Glutamatergic neuron (in vitro differentiated cells): ENCODE data around the gene FKBP1C. TPM values are rescaled to one million over a fixed set of nuclear protein-coding genes. Genes with fewer than 3 reads are reported as not detected.
"Not testable (repeated sequence)": the region's sequence is repeated elsewhere in the genome, so short reads cannot be mapped to it uniquely, and the experiment has no call there.

Source experiments
- DNase-seq: peaks from one replicate; pipeline ENCODE4 v3.0.0; 2022
- H3K27ac Mint-ChIP-seq: one replicate; pipeline ENCODE4 v1.8.0; 2020; ENCODE audit warnings: mild to moderate bottlenecking, mixed read lengths, inconsistent platforms; ENCODE audit not compliant: unreplicated experiment
- H3K27me3 Mint-ChIP-seq: one replicate; pipeline ENCODE4 v1.8.0; 2020; ENCODE audit warnings: mild to moderate bottlenecking, moderate library complexity, mixed read lengths, inconsistent platforms; ENCODE audit not compliant: unreplicated experiment
- H3K36me3 Mint-ChIP-seq: one replicate; pipeline ENCODE4 v1.8.0; 2020; ENCODE audit warnings: mild to moderate bottlenecking, mixed read lengths, inconsistent platforms; ENCODE audit not compliant: unreplicated experiment
- H3K4me1 Mint-ChIP-seq: one replicate; pipeline ENCODE4 v1.8.0; 2020; ENCODE audit warnings: mild to moderate bottlenecking, low read depth, mixed read lengths, inconsistent platforms; ENCODE audit not compliant: unreplicated experiment
- H3K4me3 Mint-ChIP-seq: one replicate; pipeline ENCODE4 v1.8.0; 2020; ENCODE audit warnings: mild to moderate bottlenecking, mixed read lengths, inconsistent platforms; ENCODE audit not compliant: unreplicated experiment
- H3K9me3 Mint-ChIP-seq: one replicate; pipeline ENCODE4 v1.8.0; 2020; ENCODE audit warnings: mild to moderate bottlenecking, moderate library complexity, mixed read lengths, inconsistent platforms; ENCODE audit not compliant: unreplicated experiment
- long read RNA-seq: library from polyadenylated mRNA; unstranded; transcript quantifications from one replicate; pipeline ENCODE4 v2.0.0, GENCODE V29; 2020; ENCODE audit not compliant: unreplicated experiment
- total RNA-seq: library from RNA; stranded (reverse); fragmentation: NEBNext Ultra II Directional; extraction: Animal tissue kit (Norgen Biotek cat#: 25700); gene quantifications from one replicate; pipeline ENCODE4 v1.2.1, GENCODE V29; 2021; ENCODE audit not compliant: unreplicated experiment
- TF ChIP-seq, protein P1 (sequence below): fragments of 200-600 bp; sonication (generic); IDR thresholded peaks from one replicate; pipeline ENCODE4 v1.5.0; 2021; ENCODE audit not compliant: partially characterized antibody, unreplicated experiment

Gene FKBP1C
- total RNA-seq = not detected
- long read RNA-seq = 0 reads

DNA sequence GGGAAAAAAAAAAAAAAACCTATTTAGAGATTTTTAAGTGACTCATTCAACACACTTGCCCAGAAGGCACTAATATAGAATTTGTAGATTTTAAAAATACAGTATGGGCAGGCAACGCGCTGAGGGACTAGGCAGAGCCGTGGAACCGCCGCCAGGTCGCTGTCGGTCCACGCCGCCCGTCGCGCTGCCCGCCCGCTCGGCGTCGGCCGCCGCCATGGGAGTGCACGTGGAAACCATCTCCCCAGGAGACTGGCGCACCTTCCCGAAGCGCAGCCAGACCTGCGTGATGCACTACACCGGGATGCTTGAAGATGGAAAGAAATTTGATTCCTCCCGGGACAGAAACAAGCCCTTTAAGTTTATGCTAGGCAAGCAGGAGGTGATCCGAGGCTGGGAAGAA is at the start of gene FKBP1C:
TSS of gene FKBP1C (plus strand) at position 127 of the 400 bp plus-strand sequence.
- H3K27me3 Mint-ChIP-seq, H3K4me3 Mint-ChIP-seq, H3K9me3 Mint-ChIP-seq, DNase-seq, H3K27ac Mint-ChIP-seq, H3K4me1 Mint-ChIP-seq: not testable (repeated sequence)
- peaks cover 17% of the 10 kb centered on the region for H3K36me3 Mint-ChIP-seq

DNA sequence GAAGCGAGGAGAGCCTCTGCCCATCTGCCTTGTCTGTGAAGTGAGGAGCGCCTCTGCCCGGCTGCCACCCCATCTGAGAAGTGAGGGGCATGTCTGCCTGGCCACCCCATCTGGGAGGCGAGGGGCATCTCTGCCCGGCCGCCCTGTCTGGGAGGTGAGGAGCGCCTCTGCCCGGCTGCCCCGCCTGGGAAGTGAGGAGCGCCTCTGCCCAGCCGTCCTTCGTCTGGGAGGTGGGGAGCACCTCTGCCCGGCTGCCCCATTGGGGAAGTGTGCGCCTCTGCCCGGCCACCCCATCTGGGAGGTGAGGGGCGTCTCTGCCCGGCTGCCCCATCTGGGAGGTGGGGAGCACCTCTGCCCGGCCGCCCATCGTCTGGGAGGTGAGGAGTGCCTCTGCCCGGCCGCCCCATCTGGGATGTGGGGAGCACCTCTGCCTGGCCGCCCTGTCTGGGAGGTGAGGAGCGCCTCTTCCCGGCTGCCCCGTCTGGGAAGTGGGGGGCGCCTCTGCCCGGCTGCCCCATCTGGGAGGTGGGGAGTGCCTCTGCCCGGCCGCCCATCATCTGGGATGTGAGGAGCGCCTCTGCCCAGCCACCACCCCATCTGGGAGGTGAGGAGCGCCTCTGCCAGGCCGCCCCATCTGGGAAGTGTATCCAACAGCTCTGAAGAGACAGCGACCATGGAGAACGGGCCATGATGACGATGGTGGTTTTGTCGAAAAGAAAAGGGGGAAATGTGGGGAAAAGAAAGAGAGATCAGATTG is 47.0 kb upstream of the FKBP1C start:
- not testable (repeated sequence) for H3K9me3 Mint-ChIP-seq, H3K4me1 Mint-ChIP-seq, H3K4me3 Mint-ChIP-seq, H3K36me3 Mint-ChIP-seq, DNase-seq, H3K27me3 Mint-ChIP-seq
- peak overlapping the region; percentile 87 for H3K27ac Mint-ChIP-seq

DNA sequence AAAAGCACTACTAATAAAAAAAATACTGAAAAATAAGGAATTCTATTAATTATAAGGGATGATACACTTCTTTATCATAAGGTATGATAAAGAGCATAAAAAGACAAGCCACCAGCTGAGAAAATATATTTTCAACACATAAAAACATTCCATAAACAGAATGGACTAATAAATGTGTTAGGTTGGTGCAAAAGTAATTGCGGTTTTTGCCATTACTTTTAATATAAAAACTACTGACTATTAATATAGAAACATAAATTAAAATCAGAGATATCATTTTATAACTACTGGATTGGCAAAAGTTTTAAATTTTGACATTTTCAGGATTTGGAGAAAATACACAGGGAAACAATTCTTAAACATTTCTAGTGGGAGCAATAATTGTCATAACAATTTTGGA is 37.1 kb upstream of the FKBP1C start:
- TF ChIP-seq, protein P1, sequence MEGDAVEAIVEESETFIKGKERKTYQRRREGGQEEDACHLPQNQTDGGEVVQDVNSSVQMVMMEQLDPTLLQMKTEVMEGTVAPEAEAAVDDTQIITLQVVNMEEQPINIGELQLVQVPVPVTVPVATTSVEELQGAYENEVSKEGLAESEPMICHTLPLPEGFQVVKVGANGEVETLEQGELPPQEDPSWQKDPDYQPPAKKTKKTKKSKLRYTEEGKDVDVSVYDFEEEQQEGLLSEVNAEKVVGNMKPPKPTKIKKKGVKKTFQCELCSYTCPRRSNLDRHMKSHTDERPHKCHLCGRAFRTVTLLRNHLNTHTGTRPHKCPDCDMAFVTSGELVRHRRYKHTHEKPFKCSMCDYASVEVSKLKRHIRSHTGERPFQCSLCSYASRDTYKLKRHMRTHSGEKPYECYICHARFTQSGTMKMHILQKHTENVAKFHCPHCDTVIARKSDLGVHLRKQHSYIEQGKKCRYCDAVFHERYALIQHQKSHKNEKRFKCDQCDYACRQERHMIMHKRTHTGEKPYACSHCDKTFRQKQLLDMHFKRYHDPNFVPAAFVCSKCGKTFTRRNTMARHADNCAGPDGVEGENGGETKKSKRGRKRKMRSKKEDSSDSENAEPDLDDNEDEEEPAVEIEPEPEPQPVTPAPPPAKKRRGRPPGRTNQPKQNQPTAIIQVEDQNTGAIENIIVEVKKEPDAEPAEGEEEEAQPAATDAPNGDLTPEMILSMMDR = no peak
- no peaks in the 10 kb centered on the region for H3K9me3 Mint-ChIP-seq
- no peaks in the 10 kb centered on the region for H3K4me1 Mint-ChIP-seq
- H3K4me3 Mint-ChIP-seq = no peak overlapping the region
- H3K27me3 Mint-ChIP-seq = no peaks in the 10 kb centered on the region
- no peaks in the 10 kb centered on the region for H3K36me3 Mint-ChIP-seq
- no peak for DNase-seq
- no peak overlapping the region for H3K27ac Mint-ChIP-seq

DNA sequence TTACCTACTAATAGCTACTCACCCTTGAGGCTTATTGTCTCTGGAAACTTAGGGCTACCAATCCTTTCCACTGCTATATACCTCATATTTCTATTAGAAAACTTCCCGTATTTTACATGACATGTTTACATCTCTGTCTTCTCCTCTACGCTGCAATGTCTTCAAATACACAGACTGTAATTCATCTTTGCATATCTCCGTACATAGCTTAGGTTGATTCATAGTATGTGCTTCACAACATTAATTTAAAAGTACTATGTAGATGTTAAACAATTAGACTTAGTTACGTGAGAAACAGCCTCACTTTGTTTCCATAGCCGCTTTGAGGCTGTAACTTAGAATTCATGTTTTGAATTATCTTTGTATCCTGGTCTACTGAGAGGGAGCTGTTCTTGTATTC is 35.1 kb upstream of the FKBP1C start:
- no peaks in the 10 kb centered on the region for H3K9me3 Mint-ChIP-seq
- no peaks in the 10 kb centered on the region for H3K36me3 Mint-ChIP-seq
- H3K4me1 Mint-ChIP-seq = no peaks in the 10 kb centered on the region
- no peak overlapping the region for H3K27ac Mint-ChIP-seq
- TF ChIP-seq, protein P1 = no peak
- H3K4me3 Mint-ChIP-seq = no peak overlapping the region
- DNase-seq = no peak
- no peaks in the 10 kb centered on the region for H3K27me3 Mint-ChIP-seq

DNA sequence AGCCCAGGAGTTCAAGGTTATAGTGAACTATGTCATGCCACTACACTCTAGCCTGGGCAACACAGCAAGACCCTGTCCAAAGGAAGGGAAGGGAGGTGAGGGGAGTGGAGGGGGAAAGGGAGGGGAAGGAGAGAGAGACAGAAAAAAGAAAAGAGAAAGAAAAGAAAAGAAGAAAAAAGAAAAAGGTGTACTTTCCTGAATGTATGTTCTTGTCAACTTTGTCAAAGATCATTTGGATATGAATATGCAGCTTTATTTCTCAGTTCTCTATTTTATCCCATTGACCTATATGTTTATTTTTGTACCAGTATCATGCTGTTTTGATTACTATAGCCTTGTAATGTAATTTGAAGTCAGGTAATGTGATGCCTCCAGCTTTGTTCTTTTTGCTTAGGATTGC is 30.9 kb upstream of the FKBP1C start:
- TF ChIP-seq, protein P1 = no peak
- no peak overlapping the region for H3K27ac Mint-ChIP-seq
- DNase-seq = no peak
- no peaks in the 10 kb centered on the region for H3K27me3 Mint-ChIP-seq
- H3K36me3 Mint-ChIP-seq = no peaks in the 10 kb centered on the region
- H3K4me1 Mint-ChIP-seq = no peaks in the 10 kb centered on the region
- no peaks in the 10 kb centered on the region for H3K9me3 Mint-ChIP-seq
- no peak overlapping the region for H3K4me3 Mint-ChIP-seq

DNA sequence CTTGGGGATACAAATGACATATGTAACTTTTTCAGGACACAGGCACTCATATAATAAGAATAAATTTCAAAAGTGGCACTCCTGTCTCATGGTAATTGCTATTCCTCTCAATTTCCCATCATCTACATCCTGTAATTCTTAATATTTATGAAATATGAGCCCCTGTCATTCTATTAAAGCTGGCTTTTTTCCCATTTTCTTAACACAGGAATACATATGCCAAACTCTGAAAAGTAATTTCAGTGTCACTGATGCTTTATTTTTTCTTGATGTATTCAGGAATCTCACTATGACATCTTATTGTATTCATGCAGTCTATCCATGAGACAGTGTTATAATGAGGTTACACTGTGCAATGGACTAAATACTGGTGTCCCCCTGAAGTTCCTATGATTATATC is 24.3 kb upstream of the FKBP1C start:
- Mint-ChIP-seq H3K27ac (no peak overlapping the region), H3K4me3 (no peak overlapping the region), H3K9me3 (no peaks in the 10 kb centered on the region), H3K27me3 (no peaks in the 10 kb centered on the region), H3K4me1 (no peaks in the 10 kb centered on the region), H3K36me3 (no peaks in the 10 kb centered on the region)
- TF ChIP-seq, protein P1 = no peak
- no peak for DNase-seq
